HuH-7.5 (cell line): ENCODE results near the gene STPG3.

Experiments used
- DNase-seq: peaks from one replicate; pipeline ENCODE4 v3.0.0; 2011; ENCODE audit warnings: low spot score

STPG3 gene

GRCh38 chr9:137266585-137267453, 15.7 kb downstream of the STPG3 start:
- DNase-seq: no peak

GRCh38 chr9:137267933-137268355, 16.9 kb downstream of the STPG3 start:
- DNase-seq: no peak

- no peak for DNase-seq
Observed at GRCh38 chr9:137268538-137269201, 17.6 kb downstream of the STPG3 start.

- DNase-seq: no peak
Observed at GRCh38 chr9:137269231-137269772, 18.2 kb downstream of the STPG3 start.

- no peak for DNase-seq
Observed at GRCh38 chr9:137270929-137271695, 20.0 kb downstream of the STPG3 start.

GRCh38 chr9:137271696-137272076, 20.6 kb downstream of the STPG3 start:
- no peak for DNase-seq

GRCh38 chr9:137272241-137273094, 21.4 kb downstream of the STPG3 start:
- no peak for DNase-seq

- no peak for DNase-seq
Observed at GRCh38 chr9:137273095-137273490, 22.0 kb downstream of the STPG3 start.

GRCh38 chr9:137273611-137274320, 22.7 kb downstream of the STPG3 start:
- DNase-seq: no peak

GRCh38 chr9:137275203-137275587, 24.1 kb downstream of the STPG3 start:
- no peak for DNase-seq

GRCh38 chr9:137275588-137276472, 24.7 kb downstream of the STPG3 start:
- DNase-seq: no peak

- DNase-seq: peak; percentile 68
Observed at GRCh38 chr9:137276473-137277328, 25.6 kb downstream of the STPG3 start.

- peak; percentile 93 for DNase-seq
Observed at GRCh38 chr9:137277329-137278041, 26.4 kb downstream of the STPG3 start, which contains the start of gene TOR4A. TSS of gene TOR4A (plus strand) at chr9:137277726. CDS start at chr9:137278690, 964 bp downstream.

GRCh38 chr9:137278061-137278701, 27.1 kb downstream of the STPG3 start:
- DNase-seq: no peak

GRCh38 chr9:137278721-137279711, 27.9 kb downstream of the STPG3 start:
- DNase-seq: no peak
